Measurements from ENCODE around the gene SLC6A5.

DNA sequence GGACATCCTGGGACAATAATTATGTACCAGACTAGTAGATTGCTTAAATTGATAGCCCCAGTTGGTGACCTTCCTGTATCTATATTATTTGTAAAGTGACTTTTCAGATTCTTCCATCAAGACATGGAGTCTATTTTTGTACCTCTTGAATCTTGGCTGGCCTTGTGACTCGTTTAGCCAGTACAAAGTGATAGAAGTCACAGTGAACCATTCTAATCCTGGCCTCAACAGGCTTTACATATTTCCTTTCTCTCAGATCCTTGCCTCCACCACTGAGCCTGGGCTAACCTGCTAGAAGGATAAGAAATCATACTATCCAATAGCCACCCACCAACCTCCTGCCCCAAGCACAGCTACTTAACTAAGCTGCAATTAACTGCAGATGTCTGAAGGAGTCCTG, 37.5 kb upstream of the SLC6A5 start:
- TF ChIP-seq, protein P1, sequence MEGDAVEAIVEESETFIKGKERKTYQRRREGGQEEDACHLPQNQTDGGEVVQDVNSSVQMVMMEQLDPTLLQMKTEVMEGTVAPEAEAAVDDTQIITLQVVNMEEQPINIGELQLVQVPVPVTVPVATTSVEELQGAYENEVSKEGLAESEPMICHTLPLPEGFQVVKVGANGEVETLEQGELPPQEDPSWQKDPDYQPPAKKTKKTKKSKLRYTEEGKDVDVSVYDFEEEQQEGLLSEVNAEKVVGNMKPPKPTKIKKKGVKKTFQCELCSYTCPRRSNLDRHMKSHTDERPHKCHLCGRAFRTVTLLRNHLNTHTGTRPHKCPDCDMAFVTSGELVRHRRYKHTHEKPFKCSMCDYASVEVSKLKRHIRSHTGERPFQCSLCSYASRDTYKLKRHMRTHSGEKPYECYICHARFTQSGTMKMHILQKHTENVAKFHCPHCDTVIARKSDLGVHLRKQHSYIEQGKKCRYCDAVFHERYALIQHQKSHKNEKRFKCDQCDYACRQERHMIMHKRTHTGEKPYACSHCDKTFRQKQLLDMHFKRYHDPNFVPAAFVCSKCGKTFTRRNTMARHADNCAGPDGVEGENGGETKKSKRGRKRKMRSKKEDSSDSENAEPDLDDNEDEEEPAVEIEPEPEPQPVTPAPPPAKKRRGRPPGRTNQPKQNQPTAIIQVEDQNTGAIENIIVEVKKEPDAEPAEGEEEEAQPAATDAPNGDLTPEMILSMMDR (IDR thresholded peaks at IDR 0.05; ENCODE audit: low read depth, low read length) = no peak
- no peak for TF ChIP-seq EZH2phosphoT487 (IDR thresholded peaks at IDR 0.05; ENCODE audit: low read depth)

Data from OCI-LY3 (cell line).